ENCODE data around the gene SPDYC.

Gene SPDYC, protein sequence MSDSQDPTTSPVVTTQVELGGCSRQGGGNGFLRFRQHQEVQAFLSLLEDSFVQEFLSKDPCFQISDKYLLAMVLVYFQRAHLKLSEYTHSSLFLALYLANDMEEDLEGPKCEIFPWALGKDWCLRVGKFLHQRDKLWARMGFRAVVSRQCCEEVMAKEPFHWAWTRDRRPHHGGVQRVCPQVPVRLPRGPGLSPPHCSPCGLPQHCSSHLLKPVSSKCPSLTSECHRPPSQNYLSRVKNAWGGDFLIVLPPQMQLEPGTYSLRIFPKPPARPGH

DNA sequence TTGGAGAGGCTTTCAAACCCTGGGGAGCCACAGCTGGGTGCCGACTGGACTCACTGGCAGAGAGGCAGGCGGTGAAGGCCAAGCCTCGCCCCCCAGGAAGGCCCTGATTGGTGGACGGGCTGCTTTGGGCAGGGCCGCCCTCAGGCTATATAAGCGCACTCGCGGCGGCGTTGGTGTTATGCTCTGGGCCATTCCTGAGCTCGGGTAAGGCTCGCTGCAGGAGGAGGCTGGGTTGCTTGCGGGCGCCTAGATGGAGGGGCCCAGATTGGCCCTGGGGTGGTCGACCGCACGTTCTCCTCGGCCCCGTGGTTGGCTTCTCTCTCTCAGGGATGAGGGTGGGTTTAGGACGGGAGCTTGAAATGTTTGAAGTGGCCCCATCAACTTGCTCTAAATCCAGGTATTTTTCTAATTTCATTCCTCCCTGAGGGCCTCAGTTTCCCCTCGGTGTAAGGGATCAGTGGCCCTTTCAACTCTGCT lies at the start of gene SPDYC:
Gene SPDYC, plus strand, starts transcription at position 176 of the 477 bp plus-strand sequence. CDS start 1,125 bp downstream, outside the sequence.
- no peak for DNase-seq (ENCODE audit: low read depth in 3 of 3, low spot score in 1 of 3)

DNA sequence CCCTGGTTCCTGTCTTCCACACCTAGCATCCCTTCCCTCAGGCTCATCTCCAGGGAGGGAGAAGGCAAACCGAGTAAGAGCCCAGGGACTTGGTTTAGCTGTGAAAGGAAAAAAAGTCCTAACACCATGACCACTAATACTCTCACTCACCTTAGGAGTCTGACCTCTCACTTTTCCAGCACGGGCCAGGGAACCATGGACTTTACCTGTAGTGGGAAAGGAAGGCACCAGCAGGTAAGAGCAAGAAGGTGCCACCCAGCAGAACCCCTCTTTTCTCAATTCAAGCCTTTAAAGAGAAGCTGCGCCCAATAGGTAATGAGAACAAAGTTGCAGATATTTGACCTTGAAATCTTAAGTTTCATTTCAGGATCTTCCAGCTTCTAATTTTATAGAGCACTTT lies 49.2 kb upstream of the SPDYC start:
- DNase-seq (ENCODE audit: low read depth in 3 of 3, low spot score in 1 of 3), result no peak

DNA sequence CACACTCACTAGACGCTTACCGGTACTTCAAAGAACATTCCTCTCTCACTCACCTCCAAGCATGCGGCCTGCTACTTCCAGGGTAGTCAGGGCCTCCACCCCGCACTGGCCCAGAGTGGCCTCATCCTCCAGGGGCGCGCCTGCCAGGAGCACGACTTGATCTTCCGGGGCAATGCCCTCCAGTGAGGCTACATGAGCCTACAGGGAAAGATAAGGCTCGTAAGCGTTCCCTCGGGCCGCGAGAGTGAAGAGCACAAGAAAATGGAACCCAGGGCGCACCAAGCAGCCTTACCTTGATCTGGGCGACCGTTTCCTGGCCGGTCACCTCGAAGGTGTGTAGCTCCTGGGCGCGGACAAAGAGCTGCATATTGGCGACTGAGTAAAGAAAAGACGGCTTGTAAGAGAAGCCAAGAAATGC lies 48.6 kb upstream of the SPDYC start:
- no peak for DNase-seq (ENCODE audit: low read depth in 3 of 3, low spot score in 1 of 3)

DNA sequence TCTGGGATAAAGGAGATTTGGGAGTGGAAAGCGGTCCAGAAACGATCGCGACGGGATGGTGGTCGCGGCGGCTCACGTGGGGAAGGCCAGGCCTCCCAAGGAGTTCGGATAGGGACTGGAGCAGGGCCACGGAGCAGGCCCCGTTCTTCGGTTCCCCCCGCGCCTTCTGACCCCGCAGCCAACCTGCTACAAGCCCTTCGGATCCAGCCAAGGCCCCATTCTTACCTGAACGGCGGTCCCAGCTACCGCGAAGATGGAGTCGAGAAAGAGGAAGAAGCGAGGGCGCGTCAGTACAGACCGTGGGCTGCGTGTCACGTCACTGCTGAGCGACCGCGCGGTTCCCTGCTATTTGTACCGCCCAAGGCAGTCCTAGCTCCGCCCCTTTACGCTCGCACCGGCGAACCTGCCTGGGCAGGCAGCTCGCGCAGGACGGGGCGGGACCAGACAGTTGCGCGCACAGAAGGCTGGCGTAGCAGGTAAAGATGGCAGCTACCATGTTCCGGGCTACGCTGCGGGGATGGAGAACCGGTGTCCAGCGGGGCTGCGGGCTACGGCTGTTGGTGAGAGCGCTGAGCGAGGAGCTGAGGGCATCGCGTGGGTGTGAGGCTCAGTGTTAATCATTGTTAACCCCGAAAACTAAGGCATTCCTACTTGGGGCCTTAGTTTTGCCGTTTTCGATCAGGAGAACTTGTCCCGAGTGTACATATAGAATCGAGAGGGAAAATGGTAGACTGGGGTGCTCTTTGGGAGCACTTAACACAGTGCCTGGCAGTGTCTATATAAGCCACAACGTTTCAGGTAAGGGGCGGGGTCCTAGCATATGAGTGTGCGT lies 48.0 kb upstream of the SPDYC start, which contains the start of the genes FAU and MRPL49:
Gene FAU, minus strand, starts transcription at position 270 of the 832 bp plus-strand sequence. CDS start 321 bp downstream, outside the sequence.
Gene MRPL49, plus strand, starts transcription at position 457 of the 832 bp plus-strand sequence. Its CDS starts 26 bp downstream, at position 483.
- DNase-seq (ENCODE audit: low read depth in 3 of 3, low spot score in 1 of 3), result peak; percentile 96

DNA sequence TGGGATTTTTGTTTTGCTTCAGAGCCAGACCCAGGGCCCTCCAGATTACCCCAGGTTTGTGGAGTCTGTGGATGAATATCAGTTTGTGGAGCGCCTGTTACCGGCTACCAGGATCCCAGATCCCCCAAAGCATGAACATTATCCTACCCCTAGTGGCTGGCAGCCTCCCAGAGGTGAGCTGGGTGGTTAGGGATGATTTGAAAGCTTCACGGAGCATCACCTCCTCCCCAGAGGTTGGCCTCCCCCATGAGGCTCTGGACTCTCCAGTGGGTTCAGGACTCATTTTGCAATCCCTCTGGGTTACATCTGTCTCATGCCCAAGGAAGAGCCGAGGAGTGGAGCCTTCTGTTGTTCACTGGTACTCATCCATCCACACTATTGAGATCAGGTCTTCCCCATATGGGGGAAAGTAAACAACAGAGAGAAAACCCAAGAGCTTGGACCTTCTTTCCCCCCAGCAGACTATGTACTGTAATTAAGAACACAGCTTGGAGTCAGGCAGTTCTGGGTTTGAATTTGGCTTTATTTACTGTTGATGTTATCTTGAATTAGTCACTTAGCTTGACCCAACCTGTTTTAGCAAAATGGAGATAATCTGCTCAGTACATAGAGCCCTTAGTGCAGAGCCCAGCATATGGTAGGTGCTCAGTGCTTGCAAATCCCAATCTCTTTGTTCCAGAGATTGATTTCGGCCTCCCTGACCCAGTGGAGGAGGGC lies 45.4 kb upstream of the SPDYC start:
- no peak for DNase-seq (ENCODE audit: low read depth in 3 of 3, low spot score in 1 of 3)

DNA sequence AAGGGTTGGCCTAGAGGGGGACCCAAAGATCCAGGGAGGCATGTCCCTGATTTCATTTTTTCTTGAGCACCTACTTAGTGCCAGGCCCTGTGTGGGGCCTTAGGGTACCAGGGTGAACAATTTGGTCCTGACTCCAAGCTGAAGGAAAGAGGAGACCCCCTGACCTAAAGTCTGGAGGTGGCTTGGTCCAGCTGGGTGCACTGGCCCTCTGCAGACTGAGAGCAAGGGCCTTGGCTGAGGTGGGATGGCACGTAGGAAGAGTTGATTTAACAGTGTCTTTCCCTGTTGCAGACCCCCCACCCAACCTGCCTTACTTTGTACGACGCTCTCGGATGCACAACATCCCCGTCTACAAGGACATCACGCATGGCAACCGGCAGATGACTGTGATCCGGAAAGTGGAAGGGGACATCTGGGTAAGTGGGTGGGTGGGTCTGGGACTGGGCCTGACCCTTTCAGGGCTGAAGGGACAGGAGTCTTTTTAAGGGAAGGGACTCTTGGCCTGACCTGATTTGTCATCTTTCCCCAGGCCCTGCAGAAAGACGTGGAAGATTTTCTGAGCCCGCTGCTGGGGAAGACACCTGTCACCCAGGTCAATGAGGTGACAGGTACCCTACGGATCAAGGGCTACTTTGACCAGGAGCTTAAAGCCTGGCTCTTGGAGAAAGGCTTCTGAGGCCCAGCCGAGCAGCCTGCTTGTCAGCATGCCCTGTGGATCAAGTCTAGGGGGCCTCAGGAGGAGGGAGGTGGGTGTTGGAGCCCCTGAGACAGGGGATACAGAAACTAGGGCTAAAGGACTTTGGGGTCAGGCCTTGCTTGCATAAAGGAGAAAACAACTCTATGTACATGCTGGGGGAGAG lies 44.6 kb upstream of the SPDYC start:
- DNase-seq (ENCODE audit: low read depth in 3 of 3, low spot score in 1 of 3), result no peak

DNA sequence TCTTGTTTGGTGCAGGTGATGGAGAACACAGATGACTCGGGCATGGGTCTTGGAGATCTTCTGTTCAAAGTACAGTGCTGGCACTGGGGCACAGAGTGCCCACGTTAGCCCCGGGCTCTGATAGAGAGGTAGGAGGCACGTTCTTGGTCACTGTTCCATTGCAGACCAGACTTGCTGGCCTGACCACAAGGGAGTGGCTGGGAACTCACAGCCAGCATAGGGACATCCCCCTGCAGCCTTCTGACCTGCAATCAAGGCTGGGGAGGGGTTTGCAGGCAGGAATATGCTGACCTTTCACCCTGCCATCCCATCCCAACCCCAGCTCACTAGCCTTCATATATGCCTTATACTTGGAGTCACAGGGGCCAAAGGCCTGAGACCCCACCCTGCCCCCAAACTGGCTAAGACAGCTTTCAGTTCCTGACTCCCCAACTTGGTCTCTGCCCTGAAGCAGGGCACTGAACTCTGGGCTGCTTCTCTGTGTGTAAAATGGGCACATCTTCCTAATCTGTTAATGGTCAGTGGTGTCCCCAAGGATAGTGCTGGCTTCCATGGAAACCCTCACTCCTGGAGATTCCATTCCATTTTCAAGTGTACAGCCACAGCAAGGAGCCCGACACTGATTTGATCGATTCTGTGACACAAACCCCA lies 43.3 kb upstream of the SPDYC start:
- no peak for DNase-seq (ENCODE audit: low read depth in 3 of 3, low spot score in 1 of 3)

DNA sequence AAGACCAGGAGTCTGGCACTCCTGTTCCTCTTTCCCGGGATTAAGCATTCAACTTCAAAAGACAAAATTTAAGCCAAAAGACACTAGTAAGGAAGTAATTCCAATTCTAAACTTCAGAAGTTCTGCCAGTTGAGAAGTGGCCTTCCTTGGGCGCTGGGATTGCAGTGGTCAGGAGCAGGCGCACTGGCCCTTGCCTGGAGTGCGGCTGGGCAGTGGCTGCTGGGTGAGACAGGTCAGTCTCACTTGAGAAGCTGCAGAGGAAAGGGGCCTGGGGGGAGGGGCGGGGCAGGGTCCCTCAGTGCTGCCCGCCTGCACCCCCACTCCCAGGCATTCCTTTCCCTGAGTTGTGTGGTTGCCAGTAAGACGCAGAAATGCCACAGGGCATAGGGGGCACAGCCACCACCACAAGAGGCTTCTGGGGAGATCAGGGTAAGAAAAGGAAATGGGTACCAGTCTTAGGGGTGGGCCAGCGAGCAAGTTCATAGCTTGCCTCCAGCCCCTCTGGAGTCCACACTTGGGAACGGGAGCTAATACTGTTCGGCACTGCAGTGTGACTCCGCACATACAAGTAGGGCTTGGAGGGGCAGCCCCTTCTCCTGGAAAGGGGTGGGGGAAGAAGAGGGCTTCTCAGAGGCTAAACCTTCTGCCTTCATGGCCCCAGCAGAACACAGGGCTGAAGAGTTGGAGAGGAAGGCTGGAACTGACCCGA lies 42.4 kb upstream of the SPDYC start:
- no peak for DNase-seq (ENCODE audit: low read depth in 3 of 3, low spot score in 1 of 3)

DNA sequence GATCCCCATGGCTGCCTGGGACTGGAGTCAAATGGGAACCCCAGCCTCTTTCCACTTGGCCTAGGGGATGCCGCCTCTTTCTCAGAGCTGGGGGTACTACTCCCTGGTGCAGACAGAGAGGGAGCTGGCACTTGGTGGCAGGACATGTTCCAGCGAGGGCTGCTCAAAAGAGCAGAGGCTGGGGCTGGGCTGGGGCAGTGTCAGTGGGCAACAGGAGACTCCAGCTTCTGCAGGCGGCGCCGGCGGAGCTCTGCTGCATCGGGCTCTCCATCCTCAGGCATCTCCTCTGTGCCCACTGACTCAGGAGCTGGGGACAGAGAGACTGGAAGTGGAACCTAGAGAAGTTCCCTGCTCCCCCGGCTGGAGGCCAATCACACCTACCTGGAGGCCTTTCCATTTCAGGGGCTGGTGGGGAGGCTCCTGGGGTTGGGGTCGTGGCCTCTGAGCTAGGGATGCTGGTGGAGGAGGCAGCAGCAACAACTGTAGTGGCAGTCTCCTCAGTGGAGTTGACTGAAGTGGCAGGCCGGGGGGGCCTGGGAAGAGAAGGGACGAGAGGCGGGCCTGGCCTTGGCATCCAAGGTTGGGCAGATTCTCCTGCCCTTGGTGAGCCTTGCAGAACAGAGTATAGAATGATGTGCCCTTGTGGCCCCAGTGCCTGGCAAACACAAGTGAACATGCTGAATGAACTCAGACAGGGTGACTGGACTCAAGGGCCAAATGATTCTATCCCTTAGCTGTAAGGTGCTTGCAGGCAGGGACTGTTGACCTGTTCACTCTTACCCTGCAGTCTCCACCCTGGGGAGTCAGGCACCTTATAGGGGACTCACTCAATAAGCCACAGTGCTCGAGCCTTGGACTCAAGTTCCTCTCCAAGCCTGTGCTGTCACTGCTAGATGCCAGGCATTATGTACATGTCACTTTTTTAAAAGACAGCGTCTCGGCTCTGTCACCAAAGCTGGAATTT lies 41.6 kb upstream of the SPDYC start:
- no peak for DNase-seq (ENCODE audit: low read depth in 3 of 3, low spot score in 1 of 3)

DNA sequence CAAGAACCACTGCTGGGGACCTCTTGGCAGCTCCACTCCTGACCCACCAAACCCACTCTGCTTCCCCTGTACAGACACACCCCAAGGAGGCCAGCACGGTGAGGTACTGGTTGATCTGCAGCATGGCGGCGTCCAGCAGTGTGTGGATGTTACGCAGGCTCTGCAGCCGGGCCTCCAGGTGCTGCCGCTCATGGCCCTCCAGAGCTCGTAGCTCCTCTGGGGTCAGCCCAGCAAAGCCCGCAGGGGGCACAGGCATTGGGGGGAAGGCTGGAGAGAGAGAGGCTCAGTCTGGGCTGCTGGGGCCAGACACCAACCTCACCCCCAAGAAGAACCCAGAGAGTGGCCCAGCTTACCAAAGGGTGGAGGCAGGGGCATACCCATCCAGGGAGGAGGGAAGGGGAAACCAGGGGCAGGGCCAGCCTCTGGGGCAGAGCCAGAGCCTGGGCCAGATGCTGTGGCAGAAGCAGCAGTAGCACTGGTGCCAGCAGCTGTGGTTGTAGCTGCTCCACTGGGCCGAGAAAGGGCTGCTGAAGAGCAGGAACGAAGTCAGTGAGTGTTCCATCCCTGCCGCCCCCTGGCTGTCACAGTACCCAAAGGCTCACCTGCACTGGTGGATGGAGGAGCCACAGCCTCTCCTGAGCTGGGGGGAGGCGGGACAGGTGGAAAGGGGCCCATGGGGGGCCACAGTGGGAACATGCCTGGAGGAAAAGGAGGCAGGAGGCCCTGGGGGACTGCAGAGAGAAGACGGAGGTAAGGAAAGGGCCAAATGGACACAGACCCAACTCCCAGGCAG lies 40.2 kb upstream of the SPDYC start:
- DNase-seq (ENCODE audit: low read depth in 3 of 3, low spot score in 1 of 3), result no peak

DNA sequence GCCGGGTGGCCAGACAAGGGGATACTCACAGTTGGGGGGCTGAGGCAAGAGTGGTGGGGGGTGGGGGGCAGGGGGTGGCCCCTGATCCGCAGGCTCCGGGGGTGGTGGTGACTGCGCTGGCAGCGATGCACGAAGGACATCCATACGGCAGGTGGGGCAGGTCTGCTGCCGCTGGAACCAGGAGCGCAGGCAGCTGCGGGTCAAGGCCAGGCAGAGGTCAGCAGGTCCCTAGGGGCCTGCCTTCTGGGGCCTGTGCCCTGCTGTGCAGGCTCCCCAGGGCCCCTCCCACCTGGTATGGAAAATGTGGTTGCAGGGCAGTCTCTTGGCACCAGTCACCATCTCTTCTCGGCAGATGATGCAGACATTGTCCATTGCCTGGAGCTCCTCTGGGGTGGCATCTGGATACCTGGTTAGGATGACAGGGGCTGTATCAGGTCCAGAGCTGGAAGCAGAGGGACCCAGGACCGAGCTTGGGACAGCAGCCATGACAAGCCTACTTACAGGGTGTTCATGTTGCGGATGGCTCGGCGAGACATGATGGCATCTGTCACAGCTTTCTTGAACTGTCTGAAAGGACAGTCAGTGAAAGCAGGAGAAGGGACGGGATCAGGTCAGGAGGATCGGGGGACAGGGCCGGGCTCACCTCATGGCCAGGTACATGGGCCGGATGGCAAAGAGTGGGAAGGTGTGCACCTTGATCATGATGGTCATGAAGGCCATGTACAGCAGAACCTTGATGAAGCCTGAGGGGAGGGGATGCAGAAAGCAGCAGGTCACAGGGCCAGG lies 39.2 kb upstream of the SPDYC start:
- no peak for DNase-seq (ENCODE audit: low read depth in 3 of 3, low spot score in 1 of 3)

DNA sequence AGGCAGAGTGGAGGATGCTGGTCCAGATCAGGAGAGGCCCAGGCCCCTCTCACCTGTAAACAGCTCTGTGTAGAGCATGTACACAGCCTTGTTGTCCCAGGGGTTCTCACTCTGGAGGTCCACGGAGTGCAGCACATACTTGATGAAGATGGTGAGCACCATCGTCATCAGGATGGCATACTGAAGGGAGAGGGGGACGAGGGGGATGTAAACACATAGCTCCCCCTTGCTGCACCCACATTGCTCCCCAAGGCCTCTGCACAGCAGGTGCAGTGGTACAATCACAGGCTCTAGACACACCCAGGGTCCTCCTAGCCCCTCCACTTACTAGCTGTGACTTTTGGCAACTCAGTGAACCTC lies 38.6 kb upstream of the SPDYC start:
- no peak for DNase-seq (ENCODE audit: low read depth in 3 of 3, low spot score in 1 of 3)

DNA sequence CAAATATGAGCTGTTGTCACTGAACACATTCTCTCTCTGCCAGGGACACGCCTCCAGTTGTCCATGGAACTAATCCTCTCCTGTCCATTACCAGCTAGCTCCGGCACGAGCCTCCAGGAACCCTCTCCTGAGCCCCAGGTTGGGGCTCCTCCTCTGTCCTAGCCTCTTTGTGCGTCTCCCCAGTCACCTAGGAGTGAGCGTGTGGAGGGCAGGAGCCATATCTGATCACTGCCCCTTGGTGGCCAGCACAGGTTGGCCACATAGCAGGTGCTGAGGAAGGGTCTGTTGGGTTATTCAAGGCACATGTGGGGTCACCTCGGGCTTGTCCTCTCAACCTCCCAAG lies 38.2 kb upstream of the SPDYC start:
- no peak for DNase-seq (ENCODE audit: low read depth in 3 of 3, low spot score in 1 of 3)

DNA sequence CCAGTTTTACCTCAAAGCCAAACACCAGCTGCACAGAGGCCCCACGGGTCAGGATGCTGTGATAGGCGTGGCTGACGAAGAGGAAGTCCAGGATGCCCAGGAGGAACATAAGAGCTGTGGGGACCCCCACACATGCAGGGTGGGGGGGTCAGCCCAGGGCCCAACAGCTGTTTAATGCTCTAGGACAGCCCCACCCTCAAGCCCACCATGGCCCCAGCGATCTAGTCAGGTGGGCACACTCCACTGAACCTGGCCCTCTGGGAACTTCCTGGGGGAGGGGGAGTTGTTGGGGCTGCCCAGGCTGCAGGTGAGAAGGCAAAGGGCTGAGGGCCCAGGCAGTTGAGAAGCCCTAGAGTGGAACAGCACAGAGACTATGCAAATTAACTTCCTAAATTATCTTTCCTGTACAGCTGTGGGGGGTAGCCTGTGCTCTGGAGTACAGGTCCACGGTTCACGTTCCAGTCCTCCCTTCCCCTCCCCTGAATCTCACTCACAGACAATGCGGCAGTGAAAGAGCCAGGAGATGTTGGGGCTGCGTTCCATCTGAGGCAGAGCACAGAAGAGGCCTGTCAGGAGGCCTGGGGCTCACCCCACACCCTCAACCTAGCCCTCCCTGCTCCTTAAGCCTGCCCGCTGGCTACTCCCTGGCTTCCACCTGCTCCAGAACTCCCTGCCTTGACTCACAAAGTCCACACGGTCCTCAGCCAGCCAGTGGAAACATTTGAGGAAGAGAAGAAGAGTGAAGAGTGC lies 37.6 kb upstream of the SPDYC start:
- no peak for DNase-seq (ENCODE audit: low read depth in 3 of 3, low spot score in 1 of 3)

DNA sequence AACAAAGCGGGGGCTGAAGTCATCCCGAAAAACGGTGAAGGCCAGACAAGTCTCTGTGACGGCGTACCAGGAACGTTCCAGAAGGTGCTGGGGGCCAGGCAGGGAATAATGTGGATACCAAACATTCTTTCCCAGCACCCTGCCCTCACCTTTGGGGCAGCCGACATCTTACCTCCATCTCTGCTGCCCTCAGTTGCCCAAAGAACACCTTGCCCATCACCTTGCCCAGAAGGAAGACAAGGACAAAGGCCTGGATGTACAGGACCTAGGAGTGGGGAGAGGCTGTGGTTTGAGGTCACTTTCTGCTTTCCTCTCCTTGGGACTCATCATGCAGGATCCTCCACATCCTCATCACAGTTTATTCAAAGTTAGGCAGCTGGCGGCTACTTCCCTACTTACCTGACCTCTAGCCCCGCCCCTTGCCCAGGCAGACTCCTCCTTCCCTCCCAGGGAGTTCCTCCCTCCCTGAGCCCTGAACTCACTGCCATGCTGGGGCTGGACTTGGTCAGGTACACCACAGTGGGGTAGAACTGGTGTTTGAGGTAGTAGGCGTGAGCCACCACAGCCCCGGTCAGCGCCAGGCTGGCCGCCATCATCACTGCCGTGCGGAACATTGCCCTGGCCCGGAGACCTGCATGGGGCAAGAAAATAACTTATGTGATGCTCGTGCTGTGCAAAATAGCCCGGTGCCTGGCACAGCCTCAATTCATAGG lies 36.9 kb upstream of the SPDYC start:
- DNase-seq (ENCODE audit: low read depth in 3 of 3, low spot score in 1 of 3), result peak in 1 of 3 donors; percentile 47
